Measurements from ENCODE around the gene SLAMF9. TPM values are rescaled to one million over a fixed set of nuclear protein-coding genes. Genes with fewer than 3 reads are reported as not detected.

Gene SLAMF9
- total RNA-seq: not detected in 2 replicates

- DNase-seq (ENCODE audit: low read depth in 2 of 2): no peak
Measured at GRCh38 chr1:159953536-159954515, at the start of gene SLAMF9. TSS of gene SLAMF9 (minus strand) at chr1:159954237. CDS start at chr1:159954137, 100 bp downstream.

- no peak for DNase-seq (ENCODE audit: low read depth in 2 of 2)
Measured at GRCh38 chr1:160001440-160001839, 47.4 kb upstream of the SLAMF9 start.

GRCh38 chr1:159999204-159999603 is 45.2 kb upstream of the SLAMF9 start:
- no peak for DNase-seq (ENCODE audit: low read depth in 2 of 2)

- DNase-seq (ENCODE audit: low read depth in 2 of 2): no peak
Measured at GRCh38 chr1:159996653-159997052, 42.6 kb upstream of the SLAMF9 start.

GRCh38 chr1:159994896-159995295 is 40.9 kb upstream of the SLAMF9 start:
- DNase-seq (ENCODE audit: low read depth in 2 of 2): no peak

- no peak for DNase-seq (ENCODE audit: low read depth in 2 of 2)
Measured at GRCh38 chr1:159993911-159994310, 39.9 kb upstream of the SLAMF9 start.

- no peak for DNase-seq (ENCODE audit: low read depth in 2 of 2)
Measured at GRCh38 chr1:159992161-159992560, 38.1 kb upstream of the SLAMF9 start.

GRCh38 chr1:159991513-159991912 is 37.5 kb upstream of the SLAMF9 start:
- DNase-seq (ENCODE audit: low read depth in 2 of 2): peak; percentile 20 to 40

- no peak for DNase-seq (ENCODE audit: low read depth in 2 of 2)
Measured at GRCh38 chr1:159990005-159990404, 36.0 kb upstream of the SLAMF9 start.

GRCh38 chr1:159989581-159989980 is 35.5 kb upstream of the SLAMF9 start:
- no peak for DNase-seq (ENCODE audit: low read depth in 2 of 2)

GRCh38 chr1:159988006-159988405 is 34.0 kb upstream of the SLAMF9 start:
- no peak for DNase-seq (ENCODE audit: low read depth in 2 of 2)

GRCh38 chr1:159987186-159987585 is 33.1 kb upstream of the SLAMF9 start:
- no peak for DNase-seq (ENCODE audit: low read depth in 2 of 2)

GRCh38 chr1:159986531-159986930 is 32.5 kb upstream of the SLAMF9 start:
- DNase-seq (ENCODE audit: low read depth in 2 of 2): no peak

- no peak for DNase-seq (ENCODE audit: low read depth in 2 of 2)
Measured at GRCh38 chr1:159986093-159986492, 32.1 kb upstream of the SLAMF9 start.

GRCh38 chr1:159985473-159985872 is 31.4 kb upstream of the SLAMF9 start:
- no peak for DNase-seq (ENCODE audit: low read depth in 2 of 2)

GRCh38 chr1:159983681-159984080 is 29.6 kb upstream of the SLAMF9 start:
- DNase-seq (ENCODE audit: low read depth in 2 of 2): no peak

GRCh38 chr1:159982280-159982679 is 28.2 kb upstream of the SLAMF9 start:
- DNase-seq (ENCODE audit: low read depth in 2 of 2): no peak

- DNase-seq (ENCODE audit: low read depth in 2 of 2): no peak
Measured at GRCh38 chr1:159981351-159982055, 27.5 kb upstream of the SLAMF9 start.

- DNase-seq (ENCODE audit: low read depth in 2 of 2): no peak
Measured at GRCh38 chr1:159980786-159981185, 26.7 kb upstream of the SLAMF9 start.

GRCh38 chr1:159980076-159980475 is 26.0 kb upstream of the SLAMF9 start:
- DNase-seq (ENCODE audit: low read depth in 2 of 2): no peak

- DNase-seq (ENCODE audit: low read depth in 2 of 2): no peak
Measured at GRCh38 chr1:159979257-159979656, 25.2 kb upstream of the SLAMF9 start.

GRCh38 chr1:159978107-159978398 is 24.0 kb upstream of the SLAMF9 start:
- no peak for DNase-seq (ENCODE audit: low read depth in 2 of 2)

Data from dermis microvascular lymphatic vessel endothelial cell (primary cell).